ENCODE data around the gene ASCC3.

- TF ChIP-seq POLR2A (IDR thresholded peaks at IDR 0.05; ENCODE audit: low read length) (no peak), GATA1 (IDR thresholded peaks at IDR 0.05; ENCODE audit: low read depth, low read length) (no peak)
Measured at GRCh38 chr6:100695445-100695844, 185.7 kb downstream of the ASCC3 start.

All from erythroblast (primary cell).